Hematopoietic multipotent progenitor cell treated with erythropoietin and hydrocortisone succinate and interleukin-3 and kit ligand, for 6 days (in vitro differentiated cells): ENCODE results near the gene NIN.

ENCODE experiments used
- DNase-seq: peaks from one replicate; pipeline ENCODE4 v3.0.0-alpha.2; 2015

Gene NIN, protein sequence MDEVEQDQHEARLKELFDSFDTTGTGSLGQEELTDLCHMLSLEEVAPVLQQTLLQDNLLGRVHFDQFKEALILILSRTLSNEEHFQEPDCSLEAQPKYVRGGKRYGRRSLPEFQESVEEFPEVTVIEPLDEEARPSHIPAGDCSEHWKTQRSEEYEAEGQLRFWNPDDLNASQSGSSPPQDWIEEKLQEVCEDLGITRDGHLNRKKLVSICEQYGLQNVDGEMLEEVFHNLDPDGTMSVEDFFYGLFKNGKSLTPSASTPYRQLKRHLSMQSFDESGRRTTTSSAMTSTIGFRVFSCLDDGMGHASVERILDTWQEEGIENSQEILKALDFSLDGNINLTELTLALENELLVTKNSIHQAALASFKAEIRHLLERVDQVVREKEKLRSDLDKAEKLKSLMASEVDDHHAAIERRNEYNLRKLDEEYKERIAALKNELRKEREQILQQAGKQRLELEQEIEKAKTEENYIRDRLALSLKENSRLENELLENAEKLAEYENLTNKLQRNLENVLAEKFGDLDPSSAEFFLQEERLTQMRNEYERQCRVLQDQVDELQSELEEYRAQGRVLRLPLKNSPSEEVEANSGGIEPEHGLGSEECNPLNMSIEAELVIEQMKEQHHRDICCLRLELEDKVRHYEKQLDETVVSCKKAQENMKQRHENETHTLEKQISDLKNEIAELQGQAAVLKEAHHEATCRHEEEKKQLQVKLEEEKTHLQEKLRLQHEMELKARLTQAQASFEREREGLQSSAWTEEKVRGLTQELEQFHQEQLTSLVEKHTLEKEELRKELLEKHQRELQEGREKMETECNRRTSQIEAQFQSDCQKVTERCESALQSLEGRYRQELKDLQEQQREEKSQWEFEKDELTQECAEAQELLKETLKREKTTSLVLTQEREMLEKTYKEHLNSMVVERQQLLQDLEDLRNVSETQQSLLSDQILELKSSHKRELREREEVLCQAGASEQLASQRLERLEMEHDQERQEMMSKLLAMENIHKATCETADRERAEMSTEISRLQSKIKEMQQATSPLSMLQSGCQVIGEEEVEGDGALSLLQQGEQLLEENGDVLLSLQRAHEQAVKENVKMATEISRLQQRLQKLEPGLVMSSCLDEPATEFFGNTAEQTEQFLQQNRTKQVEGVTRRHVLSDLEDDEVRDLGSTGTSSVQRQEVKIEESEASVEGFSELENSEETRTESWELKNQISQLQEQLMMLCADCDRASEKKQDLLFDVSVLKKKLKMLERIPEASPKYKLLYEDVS (N-terminal part only)

DNA sequence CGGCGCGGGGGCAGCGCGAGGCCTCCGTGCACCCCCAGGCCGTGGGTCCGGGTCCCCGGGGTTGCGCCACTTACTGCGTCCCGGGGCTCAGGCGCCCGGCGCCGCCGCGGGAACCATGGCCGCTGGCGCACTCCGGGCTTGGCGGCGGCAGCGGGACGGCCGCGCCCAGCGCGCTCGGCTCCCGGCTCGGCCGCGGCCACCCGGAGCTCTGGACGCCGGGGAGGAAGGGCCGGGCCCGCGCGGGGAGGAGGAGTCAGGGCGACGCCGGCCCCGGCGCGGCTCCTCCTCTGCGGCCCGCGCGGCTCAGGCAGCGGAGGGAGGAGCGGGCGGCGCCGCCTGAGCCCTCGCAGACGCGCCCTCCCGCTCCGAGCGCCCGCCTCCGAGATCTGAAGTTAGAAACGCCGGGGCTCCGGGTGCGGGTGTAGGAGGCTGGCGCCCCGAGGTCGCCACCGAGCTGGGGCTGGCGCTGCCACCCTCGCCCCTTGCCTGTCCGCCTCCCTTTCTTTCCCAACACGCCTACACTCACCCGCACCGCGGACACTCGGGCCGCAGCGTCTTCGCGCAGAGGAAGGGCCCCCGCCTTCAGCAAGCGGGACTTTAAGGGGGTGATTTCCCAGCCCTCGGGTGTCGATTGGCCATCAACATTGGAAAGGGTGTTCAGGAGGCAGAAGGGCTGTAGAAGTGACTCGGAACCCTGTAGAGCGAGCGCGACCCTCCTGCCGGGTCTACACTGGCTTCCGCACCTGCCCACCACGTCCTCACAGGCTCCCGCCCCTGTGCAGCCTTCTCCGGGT lies at the start of gene NIN:
TSS of gene NIN (minus strand) at position 231 of the 794 bp plus-strand sequence. CDS start 9,106 bp downstream, outside the sequence.
- DNase-seq: peak; percentile 89

DNA sequence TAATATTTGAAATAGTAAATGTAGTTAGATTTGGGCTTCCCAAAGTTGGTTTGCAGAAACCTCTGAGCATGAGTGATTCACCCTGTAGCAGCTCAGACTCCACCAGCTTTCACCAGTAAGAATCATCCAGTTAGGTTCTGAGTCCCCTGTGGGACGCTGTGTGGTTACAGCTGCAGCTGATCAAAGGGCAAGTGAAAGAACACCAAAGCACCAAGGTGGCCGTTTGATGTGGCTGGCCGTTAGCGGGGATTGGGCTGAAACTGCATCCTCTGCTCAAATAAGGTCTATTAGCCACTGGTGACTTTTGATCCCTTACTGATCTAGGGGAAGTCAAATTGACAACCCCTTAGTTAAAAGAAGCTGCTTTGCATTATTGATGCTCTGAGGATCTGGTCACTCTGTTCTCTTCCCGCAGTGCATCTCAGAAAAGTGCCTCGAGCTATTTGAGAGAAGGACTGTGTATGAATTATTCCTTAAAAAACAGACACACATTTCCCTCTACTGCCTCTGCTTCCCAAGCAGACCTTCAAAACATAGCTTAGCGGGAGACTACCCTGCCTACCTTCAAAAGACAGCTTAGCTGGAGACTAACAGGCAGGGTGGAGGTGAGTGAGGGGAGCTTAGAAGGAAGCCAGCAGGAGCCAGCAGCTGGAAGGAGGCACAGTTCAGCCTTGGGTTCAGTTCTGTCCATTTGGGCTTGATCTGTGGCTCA lies 44.6 kb upstream of the NIN start:
- no peak for DNase-seq

DNA sequence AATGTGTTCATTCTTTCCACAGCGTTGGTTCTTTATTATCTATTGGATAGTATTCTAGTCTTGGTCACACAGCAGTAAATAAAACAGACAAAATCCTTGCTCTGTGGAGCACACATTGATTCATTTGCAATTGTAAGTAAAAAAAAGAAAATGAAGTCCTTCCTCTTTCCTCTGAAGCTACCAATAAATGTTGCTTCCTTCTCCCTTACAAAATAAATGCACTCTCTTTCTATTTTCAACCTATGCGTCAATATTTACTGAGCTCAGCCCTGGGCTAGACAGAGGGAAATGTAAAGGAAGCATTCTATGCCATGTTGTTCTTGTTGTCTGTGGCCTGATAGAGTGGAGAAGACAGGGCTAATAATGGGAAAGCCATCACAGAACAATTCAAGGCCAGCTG lies 43.8 kb upstream of the NIN start:
- DNase-seq: no peak

DNA sequence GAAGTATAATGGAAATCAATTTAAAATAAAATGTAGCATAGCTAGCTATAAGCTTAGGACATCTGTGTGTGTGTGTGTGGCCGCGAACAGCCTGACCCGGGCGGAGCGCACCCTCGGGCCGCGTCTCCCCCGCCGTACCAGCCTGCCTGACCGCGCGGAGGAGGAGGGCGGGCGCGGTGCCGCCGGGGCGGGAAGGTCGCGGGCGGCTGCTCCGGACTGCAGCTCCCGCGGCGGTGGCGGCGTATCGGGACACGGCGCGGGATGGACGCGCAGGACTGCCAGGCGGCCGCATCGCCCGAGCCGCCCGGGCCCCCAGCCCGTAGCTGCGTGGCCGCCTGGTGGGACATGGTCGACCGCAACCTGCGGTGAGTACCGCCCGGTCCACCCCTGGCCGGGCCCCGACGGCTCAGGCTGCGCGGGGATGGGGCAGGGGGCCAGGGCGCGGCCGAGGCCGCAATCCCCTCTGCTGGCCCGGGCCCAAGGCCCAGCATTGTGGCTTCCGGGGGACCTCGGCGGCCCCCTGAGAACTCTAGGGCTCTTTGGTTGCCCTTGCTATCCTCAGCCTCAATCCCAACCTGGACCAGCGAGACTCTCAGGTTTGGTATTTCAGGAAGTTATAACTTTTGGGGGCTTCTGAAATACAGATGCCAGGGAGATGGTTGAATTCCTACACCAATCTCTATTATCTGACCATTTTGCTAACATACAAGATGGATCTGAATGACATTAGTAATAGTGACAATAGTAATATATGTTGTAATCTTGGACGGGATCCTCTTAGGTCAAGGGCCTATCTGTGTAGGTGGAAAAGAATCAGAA lies 41.2 kb upstream of the NIN start, which contains the start of gene ABHD12B:
TSS of gene ABHD12B (plus strand) at position 140 of the 819 bp plus-strand sequence. CDS start at position 262, 122 bp downstream.
- no peak for DNase-seq

DNA sequence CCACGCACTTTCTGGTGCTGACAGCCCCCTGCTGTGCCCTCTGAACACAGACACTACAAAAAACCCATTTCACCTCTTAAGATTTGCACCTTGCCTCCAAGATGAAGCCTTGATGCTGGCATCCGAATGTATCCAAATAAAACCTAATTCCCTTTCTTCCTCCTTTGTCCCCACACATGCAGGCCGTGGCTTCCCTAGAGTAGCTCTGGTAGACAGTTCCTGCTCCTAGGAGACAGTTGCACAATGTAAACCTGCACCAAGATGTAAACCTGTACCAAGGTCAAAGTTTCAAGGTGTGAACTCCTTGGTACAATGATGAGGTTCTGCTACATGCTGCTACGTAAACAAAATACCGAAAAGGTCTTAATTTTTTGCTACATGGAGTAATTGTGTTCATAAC lies 40.3 kb upstream of the NIN start:
- DNase-seq: no peak

DNA sequence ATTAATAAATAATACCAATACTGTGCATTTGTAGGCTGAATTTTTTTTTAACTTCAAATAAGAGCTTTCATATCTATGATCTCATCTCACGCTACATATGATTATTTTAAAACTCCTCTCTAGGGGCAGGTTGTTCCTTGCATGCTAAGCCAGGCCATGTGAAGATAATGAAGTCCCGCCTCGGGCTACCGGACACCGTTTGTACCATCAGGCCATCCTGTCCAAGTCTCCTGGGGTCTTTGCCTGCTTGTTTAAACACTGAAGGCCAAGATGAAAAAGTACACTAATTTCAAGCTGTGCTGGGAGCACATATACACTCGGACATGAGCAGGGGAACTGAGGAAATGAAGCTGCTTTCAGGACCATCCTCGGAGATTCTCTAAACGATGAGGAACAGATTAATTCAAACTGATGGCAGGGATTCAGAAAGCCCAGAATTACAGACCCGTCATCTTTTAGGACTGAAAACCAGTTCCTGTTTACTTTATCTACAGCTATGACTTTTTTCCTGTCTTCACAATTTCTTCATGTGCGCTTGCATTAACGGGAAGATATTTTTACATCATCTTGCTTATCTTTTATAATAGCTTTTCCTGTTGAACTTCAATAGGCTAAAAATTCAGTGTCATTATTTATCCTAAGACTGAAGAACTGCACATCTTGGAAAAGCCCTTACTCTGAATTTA lies 34.6 kb upstream of the NIN start:
- peak; percentile 39 for DNase-seq

DNA sequence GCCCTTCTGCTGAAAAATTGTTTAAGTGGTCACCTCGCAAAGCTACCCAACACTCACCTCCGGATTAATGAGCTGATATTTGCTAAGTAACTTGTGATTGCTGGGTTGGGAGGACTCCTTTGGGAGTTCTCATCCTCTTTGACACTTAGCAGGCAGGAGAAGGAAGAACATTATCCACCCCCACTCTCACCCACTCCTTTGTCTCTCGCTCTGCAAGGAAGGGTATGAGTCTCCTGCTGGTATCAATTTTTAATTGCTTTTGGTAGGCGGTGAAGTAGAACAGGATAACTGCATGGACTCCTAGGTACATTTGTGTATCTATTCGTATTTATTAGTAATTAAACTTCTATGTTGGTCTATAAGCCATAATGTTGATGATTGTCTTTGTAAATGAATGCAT lies 34.0 kb upstream of the NIN start:
- no peak for DNase-seq

DNA sequence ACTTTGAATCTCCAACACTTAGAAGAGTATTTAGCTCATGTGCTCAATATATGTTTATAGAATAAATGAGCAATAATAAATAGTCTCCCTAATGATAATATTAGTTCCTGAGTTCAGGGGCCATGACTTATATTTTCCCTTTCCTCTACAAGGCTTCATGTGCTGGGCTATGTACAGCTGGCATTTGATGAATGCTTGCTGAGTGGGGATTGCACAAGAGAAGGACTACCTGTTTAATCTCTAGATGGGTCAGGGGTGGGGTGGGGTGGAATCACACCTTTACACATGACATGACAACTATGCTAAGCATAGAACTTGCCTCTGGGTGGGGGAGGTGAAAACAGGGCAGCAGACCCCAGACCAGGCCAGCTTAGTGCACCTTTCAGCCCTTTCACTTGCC lies 33.3 kb upstream of the NIN start:
- DNase-seq: no peak

DNA sequence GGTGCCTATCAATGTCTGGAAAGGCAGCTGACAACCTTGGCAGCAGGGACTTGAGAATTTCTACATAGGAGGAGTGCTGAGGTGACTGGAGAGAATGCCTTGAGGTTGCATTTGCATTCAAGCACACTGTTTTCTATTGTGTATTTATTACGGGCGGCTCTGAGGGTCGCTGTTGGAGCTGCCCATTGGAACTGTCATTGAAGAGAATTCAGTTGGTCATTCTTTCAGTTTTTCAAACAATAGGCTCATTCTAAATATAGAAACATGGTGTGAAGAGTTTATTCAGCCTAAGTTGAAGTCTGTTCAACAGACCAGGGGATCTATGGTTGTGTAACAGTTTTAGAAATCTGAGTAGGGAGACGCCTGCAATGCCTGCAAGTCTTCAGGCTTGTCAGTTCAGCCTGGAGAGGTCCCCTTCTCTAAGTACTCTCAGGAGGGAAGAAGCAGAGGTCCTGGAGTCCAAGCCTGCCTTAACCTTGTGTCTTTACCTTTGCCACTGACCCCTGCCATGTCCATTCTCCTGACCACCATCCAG lies 31.1 kb upstream of the NIN start:
- no peak for DNase-seq

DNA sequence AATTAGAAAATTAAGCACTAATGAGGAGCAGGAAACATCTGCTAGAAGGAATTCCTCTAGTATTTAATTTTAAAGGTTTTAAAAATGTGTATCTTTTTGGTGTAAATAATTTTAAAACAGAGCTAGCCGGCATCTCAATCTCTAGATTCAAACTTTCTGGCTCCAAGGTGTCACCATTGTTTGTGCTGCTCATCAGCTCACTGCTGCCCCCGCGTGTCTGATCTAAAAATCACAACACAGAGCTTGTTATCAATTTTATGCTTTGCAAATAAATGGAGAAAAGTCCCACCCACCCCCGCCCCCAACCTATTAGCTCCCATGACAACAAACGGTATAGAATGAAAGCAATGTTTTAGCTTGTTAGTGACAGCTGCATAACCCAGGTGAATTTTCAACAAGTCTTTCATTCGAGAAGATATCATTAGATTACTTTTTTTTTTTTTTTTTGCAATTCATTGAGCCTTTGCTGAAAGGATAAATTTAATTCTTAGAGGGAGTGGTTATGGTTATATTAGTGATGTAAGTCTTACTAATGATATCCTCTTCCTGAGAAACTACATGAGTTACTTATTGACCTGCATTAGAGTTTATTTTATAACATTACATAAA lies 29.6 kb upstream of the NIN start:
- DNase-seq: peak; percentile 89

DNA sequence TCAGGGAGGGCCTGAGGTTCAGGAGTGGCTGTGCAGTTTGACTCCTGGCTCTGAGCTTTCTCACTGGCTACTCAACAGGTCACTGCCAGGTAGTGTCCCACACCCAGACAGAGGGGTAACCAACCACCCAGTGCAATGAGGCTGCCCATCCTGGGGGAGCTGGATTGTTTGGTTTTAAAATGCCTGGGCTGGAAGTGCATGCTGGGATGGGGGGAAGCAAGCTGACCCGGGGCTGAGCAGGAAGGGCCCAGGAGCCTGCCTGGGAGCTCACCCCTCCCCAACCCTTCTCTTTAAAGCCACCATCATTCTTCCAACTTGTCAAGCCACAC lies 28.3 kb upstream of the NIN start:
- no peak for DNase-seq

DNA sequence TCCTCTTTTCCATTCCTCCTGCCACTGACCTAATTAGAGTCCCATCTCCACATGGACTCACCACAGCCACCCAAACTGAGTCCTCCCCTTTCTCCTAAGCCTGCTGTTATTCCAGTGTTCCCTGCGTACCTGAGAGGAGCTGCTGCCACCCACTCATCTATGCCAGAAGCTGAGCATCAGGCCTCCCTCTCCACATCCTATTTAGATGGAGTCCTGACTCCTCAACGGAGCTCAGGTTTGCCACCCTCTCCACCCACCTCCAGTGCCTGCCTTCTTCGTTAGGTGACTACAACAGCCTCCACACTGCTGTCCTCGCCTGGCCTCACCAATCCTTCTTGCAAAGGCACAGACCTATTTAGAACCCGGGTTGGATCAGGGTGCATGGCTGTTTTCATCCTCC lies 25.7 kb upstream of the NIN start:
- DNase-seq: no peak

DNA sequence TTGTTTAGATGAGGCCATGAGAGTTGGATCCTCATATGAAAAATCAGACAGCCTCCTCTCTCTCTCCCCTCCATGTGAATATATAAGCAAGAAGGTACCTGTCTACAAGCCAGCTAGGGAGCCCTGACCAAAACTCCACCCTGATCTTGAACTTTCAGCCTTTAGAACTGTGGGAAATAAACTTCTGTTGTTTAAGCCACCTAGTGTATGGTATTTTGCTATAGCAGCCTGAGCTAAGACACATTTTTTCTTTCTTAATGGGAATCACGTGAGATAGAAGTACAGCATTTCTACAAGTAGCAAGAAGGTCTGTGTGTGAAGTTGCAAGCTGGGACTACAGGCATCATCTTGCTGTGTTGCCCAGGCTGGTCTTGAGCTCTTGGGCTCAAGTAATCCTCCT lies 24.6 kb upstream of the NIN start:
- no peak for DNase-seq

DNA sequence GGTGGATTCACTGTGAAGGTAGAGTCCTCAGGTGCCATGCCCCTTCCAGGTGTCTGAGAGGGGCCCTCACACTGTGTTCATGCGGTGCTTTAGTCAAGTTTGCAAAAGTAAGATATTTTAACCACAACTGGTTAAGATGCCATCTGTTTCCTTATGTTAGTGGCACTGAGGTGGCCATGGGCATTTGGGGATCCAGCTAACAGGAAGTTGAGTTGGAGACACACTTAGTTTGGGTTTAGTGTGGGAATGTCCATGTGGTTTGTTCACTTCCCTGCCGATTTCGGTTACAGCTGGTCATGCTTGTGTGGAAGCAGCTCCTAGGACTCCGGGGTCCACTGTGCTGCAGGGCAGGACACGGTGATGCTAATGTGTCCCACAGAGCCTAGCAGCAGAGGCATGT lies 23.6 kb upstream of the NIN start:
- DNase-seq: peak; percentile 42

DNA sequence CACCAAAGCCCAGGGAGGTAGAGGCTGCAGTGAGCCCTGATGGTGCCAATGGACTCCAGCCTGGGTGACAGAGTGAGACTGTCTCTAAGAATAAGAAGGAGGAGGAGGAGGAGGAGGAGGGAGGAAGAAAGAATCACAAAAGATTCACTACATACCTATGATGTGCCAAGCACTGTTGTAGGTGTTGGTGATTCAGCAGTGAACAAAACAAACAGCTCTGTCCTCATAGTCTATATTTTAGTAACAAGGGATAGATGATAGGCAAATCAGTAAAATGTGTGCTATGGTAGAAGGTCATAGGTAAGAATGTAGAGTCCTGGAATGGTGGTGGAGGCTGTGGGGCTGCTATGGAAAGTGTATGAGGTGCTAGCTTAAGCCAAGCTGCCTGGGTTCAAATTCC lies 22.9 kb upstream of the NIN start:
- no peak for DNase-seq

DNA sequence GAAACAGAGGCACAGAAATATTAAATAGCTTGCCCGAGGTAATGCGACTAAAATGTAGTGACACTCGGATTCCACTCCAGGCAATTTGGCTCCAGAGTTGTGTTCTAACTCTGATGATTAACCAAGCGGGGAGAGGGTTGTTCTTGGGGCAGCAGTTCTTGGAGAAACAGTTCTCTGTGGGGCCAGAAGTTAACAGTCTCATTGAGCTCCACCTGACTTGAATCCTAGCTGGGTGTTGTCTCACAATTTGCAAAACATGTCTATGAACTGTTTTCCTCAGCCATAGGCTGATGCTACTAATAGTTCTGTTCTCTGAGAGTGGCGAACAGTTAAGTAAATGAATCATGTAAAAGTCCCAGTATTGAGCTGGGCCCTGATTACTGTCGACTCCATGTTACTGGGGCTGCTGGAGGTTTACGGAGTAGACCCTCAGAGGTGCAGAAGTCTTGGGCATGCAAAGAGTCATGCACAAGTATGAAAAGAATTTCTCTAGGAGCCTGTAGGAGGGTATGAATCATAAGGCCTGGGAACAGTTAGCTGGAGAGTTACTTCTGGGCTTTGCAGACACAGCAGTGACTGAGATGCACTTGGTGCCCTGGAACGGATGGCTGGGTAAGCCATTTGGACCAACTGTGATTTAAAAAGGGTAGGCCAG lies 15.4 kb upstream of the NIN start:
- no peak for DNase-seq

DNA sequence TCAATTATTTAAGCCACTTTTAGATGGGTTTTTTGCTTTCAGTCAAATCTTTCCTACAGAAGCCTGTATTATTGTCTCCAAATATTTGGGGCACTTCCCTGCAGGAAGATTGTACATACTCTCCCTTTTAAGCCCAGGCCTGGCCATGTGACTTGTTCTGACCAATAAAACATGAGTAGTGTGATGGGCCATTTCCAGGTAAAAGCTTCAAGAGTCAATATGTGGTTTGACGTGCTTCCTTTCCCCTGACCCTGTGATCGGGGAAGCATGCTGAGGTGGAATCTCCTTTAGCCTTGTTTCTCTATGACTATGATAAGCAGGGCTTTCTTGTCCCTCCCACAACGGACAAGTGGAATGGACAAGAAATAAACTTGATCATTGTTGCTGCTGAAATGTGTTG lies 14.2 kb upstream of the NIN start:
- no peak for DNase-seq

DNA sequence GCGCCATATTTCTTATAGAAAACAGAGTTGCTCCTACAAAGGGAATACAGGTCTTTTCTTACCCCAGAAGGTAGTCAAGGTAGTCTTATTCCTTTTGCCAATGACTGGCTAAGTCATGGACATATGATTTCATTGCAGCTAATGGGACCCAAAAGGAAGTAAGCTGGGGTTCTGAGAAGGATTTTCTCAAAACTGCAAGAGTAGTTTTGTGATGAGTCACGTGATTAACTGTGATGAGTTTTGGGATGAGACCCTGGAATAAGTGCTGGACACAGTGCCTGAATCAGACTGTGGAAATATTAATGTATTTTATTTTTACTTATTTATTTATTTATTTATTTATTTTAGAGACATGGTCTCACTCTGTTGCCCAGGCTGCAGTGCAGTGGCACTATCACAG lies 13.4 kb upstream of the NIN start:
- no peak for DNase-seq

DNA sequence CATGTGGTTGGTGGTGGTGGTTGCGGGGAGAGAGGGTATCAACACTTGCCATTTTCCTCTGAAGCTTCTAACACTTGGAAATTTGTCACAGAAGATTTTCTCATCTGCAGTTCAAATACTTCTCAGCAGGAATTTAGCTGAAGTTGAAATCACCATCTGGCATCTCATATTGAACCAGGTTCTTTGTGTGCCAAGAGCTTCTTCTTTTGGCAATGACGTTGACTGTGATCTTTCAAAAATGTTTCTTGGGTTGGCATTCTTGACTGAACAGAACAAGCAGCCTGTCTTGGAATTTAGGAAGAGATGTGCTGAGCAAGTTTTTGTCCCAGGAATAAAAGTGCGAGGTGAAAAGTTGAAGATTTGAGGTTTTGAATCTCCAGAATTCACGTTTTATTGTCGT lies 8.7 kb upstream of the NIN start:
- no peak for DNase-seq
